Mesenchymal stem cell (in vitro differentiated cells and primary cell): Measurements from ENCODE around the gene RNF31.
A peak's percentile ranks its signal among the peaks of the same experiment; 100 is the strongest.

Experiments
- DNase-seq: peaks from one replicate; pipeline ENCODE4 v3.0.0-alpha.2; 2013
- H2AFZ ChIP-seq: one replicate; pipeline ENCODE4 v1.6.1; 2013; ENCODE audit warnings: low read depth, mild to moderate bottlenecking, control low read depth, inconsistent platforms, low read length, moderate library complexity
- H2AK5ac ChIP-seq: 2 replicates; pipeline ENCODE4 v1.6.1; 2013; ENCODE audit warnings: low read length, moderate library complexity, mild to moderate bottlenecking, inconsistent platforms; ENCODE audit not compliant: severe bottlenecking
- H2BK120ac ChIP-seq: one replicate; pipeline ENCODE4 v1.6.1; 2013; ENCODE audit warnings: low read depth, mild to moderate bottlenecking, inconsistent platforms, low read length, moderate library complexity
- H2BK12ac ChIP-seq, 2 experiments: one replicate each; pipeline ENCODE4 v1.6.1; 2013; ENCODE audit warnings: inconsistent platforms in 2 of 2, low read length in 2 of 2, mild to moderate bottlenecking in 2 of 2, moderate library complexity in 2 of 2, control low read depth in 1 of 2
- H2BK15ac ChIP-seq: one replicate; pipeline ENCODE4 v1.6.1; 2013; ENCODE audit warnings: mild to moderate bottlenecking, low read depth, inconsistent platforms; ENCODE audit not compliant: poor library complexity, severe bottlenecking
- H2BK5ac ChIP-seq: 2 replicates; pipeline ENCODE4 v1.6.1; 2013; ENCODE audit warnings: low read depth, mild to moderate bottlenecking, low read length, control low read depth, inconsistent platforms; ENCODE audit not compliant: poor library complexity, severe bottlenecking
- H3K14ac ChIP-seq, 2 experiments: one replicate each; pipeline ENCODE4 v1.6.1; 2013; ENCODE audit warnings: inconsistent platforms in 2 of 2, low read length in 2 of 2, control low read depth in 1 of 2, mild to moderate bottlenecking in 1 of 2, moderate library complexity in 1 of 2
- H3K18ac ChIP-seq, 2 experiments: one replicate each; pipeline ENCODE4 v1.6.1; 2013; ENCODE audit warnings: inconsistent platforms in 2 of 2, low read length in 2 of 2, control low read depth in 1 of 2, low read depth in 1 of 2, mild to moderate bottlenecking in 1 of 2
- H3K23ac ChIP-seq, 2 experiments: one replicate each; pipeline ENCODE4 v1.6.1; 2013; ENCODE audit warnings: inconsistent platforms in 2 of 2, low read length in 2 of 2, mild to moderate bottlenecking in 2 of 2, moderate library complexity in 2 of 2, control low read depth in 1 of 2
- H3K27ac ChIP-seq: 2 replicates; pipeline ENCODE4 v1.5.1; 2013; ENCODE audit warnings: mild to moderate bottlenecking, moderate library complexity, low read length, control low read depth, inconsistent platforms; ENCODE audit not compliant: poor library complexity, severe bottlenecking
- H3K27me3 ChIP-seq, 2 experiments: 2 replicates each; pipeline versions ENCODE4 v1.6.1 to v1.7.0; 2013; ENCODE audit warnings: low read length in 2 of 2, mild to moderate bottlenecking in 2 of 2, moderate library complexity in 2 of 2, control low read depth in 1 of 2, inconsistent platforms in 1 of 2; ENCODE audit not compliant: control insufficient read depth in 1 of 2, insufficient read depth in 1 of 2
- H3K36me3 ChIP-seq, 2 experiments: 2 replicates each; pipeline versions ENCODE4 v1.6.1 to v1.7.0; 2013; ENCODE audit warnings: low read length in 2 of 2, control low read depth in 1 of 2, inconsistent platforms in 1 of 2, low read depth in 1 of 2, mild to moderate bottlenecking in 1 of 2; ENCODE audit not compliant: insufficient read depth in 2 of 2, control insufficient read depth in 1 of 2
- H3K4ac ChIP-seq, 2 experiments: one replicate each; pipeline ENCODE4 v1.6.1; 2013; ENCODE audit warnings: inconsistent platforms in 2 of 2, low read length in 2 of 2, mild to moderate bottlenecking in 2 of 2, moderate library complexity in 2 of 2, control low read depth in 1 of 2, low read depth in 1 of 2
- H3K4me1 ChIP-seq: 2 replicates; pipeline ENCODE4 v1.6.1; 2013; ENCODE audit warnings: low read depth, low read length, control low read depth; ENCODE audit not compliant: control insufficient read depth, insufficient read depth
- H3K4me2 ChIP-seq: 2 replicates; pipeline ENCODE4 v1.6.1; 2013; ENCODE audit warnings: low read length, mild to moderate bottlenecking, inconsistent platforms; ENCODE audit not compliant: poor library complexity, severe bottlenecking
- H3K4me3 ChIP-seq, 2 experiments: 2 replicates each; pipeline versions ENCODE4 v1.5.1 to v1.7.0; 2013; ENCODE audit warnings: low read length in 2 of 2, mild to moderate bottlenecking in 2 of 2, control low read depth in 1 of 2, low read depth in 1 of 2; ENCODE audit not compliant: insufficient read depth in 1 of 2
- H3K79me1 ChIP-seq: replicated peaks from 2 replicates; pipeline ENCODE4 v1.6.1; 2013; ENCODE audit warnings: mild to moderate bottlenecking, control low read depth, low read length, inconsistent platforms; ENCODE audit not compliant: poor library complexity, severe bottlenecking
- H3K9ac ChIP-seq: 2 replicates; pipeline ENCODE4 v1.7.0; 2013; ENCODE audit warnings: mild to moderate bottlenecking, low read length, moderate library complexity
- H3K9me3 ChIP-seq: 2 replicates; pipeline ENCODE4 v1.7.0; 2013; ENCODE audit warnings: mild to moderate bottlenecking, low read length; ENCODE audit not compliant: control insufficient read depth
- H4K8ac ChIP-seq: one replicate; pipeline ENCODE4 v1.6.1; 2013; ENCODE audit warnings: inconsistent platforms, mild to moderate bottlenecking, low read length, moderate library complexity
- H4K91ac ChIP-seq: one replicate; pipeline ENCODE4 v1.6.1; 2013; ENCODE audit warnings: mild to moderate bottlenecking, low read length, inconsistent platforms
- WGBS: methylation state at CpG from one replicate; pipeline ENCODE4 v1.1.7; 2013; ENCODE audit warnings: mixed read lengths; 5-methylcytosine and 5-hydroxymethylcytosine counted together

RNF31 gene

GRCh38 chr14:24138396-24139271 lies 8.7 kb upstream of the RNF31 start:
- Histone ChIP-seq H3K18ac (no peak overlapping the region), H3K4me3 (no peak overlapping the region), H2BK12ac (no peak overlapping the region), H3K14ac (no peak overlapping the region), H3K4me1 (peaks cover 23% of the 10 kb centered on the region), H3K4me2 (no peak overlapping the region), H3K36me3 (peaks cover 24 to 38% of the 10 kb centered on the region in 2 experiments), H3K4ac (no peak overlapping the region), H2BK15ac (no peak overlapping the region), H2BK120ac (no peak overlapping the region), H3K23ac (peak overlapping the region in 1 of 2 experiments; percentile 2), H3K9me3 (no peaks in the 10 kb centered on the region), H3K27me3 (no peaks in the 10 kb centered on the region), H3K9ac (no peak overlapping the region), H2BK5ac (no peak overlapping the region), H3K79me1 (peaks cover 34% of the 10 kb centered on the region), H3K27ac (no peak overlapping the region), H2AFZ (no peak overlapping the region), H2AK5ac (peak overlapping the region; percentile 22), H4K91ac (no peak overlapping the region), H4K8ac (no peak overlapping the region)
- 88% methylated on average over 13 of the region's 13 CpGs for WGBS
- DNase-seq: no peak

GRCh38 chr14:24139272-24139934 lies 7.9 kb upstream of the RNF31 start:
- Histone ChIP-seq H3K14ac (no peak overlapping the region), H3K36me3 (peaks cover 30 to 45% of the 10 kb centered on the region in 2 experiments), H2AFZ (no peak overlapping the region), H3K4me1 (peaks cover 23% of the 10 kb centered on the region), H3K23ac (peak overlapping the region in 1 of 2 experiments; percentile 80), H2BK5ac (no peak overlapping the region), H2BK15ac (no peak overlapping the region), H3K9ac (peak overlapping the region; percentile 32), H3K27me3 (no peaks in the 10 kb centered on the region), H2BK120ac (no peak overlapping the region), H3K27ac (no peak overlapping the region), H3K79me1 (peaks cover 39% of the 10 kb centered on the region), H4K8ac (no peak overlapping the region), H3K9me3 (no peaks in the 10 kb centered on the region), H3K4me2 (peak overlapping the region; percentile 21), H3K4ac (no peak overlapping the region), H2BK12ac (peak overlapping the region in 1 of 2 experiments; percentile 40), H3K18ac (no peak overlapping the region), H2AK5ac (peak overlapping the region; percentile 22), H3K4me3 (peak overlapping the region in 1 of 2 experiments; percentile 94), H4K91ac (no peak overlapping the region)
- DNase-seq: no peak
- 99% methylated on average over 6 of the region's 9 CpGs for WGBS

- Histone ChIP-seq H2BK5ac (peak within 1 kb of the TSS; percentile 57), H3K27ac (peak within 1 kb of the TSS; percentile 95), H3K14ac (peak within 1 kb of the TSS in 1 of 2 experiments; percentile 98), H2BK12ac (peak within 1 kb of the TSS; percentile 35 to 68), H2AFZ (peak within 1 kb of the TSS; percentile 76), H2AK5ac (no peak within 1 kb of the TSS), H3K4me1 (peaks cover 23% of the 10 kb centered on the region), H4K8ac (peak within 1 kb of the TSS; percentile 92), H3K79me1 (peaks cover 40% of the 10 kb centered on the region), H3K4me2 (peak within 1 kb of the TSS; percentile 80), H4K91ac (peak within 1 kb of the TSS; percentile 40), H3K4me3 (peak within 1 kb of the TSS; percentile 68 to 94), H3K18ac (peak within 1 kb of the TSS; percentile 24 to 96), H2BK15ac (no peak within 1 kb of the TSS), H3K9me3 (no peaks in the 10 kb centered on the region), H2BK120ac (no peak within 1 kb of the TSS), H3K9ac (peak within 1 kb of the TSS; percentile 92), H3K27me3 (no peaks in the 10 kb centered on the region), H3K36me3 (peaks cover 32 to 52% of the 10 kb centered on the region in 2 experiments), H3K23ac (no peak within 1 kb of the TSS), H3K4ac (peak within 1 kb of the TSS in 1 of 2 experiments; percentile 80)
- WGBS: under 1% methylated on average over 64 of the region's 65 CpGs
- peak; percentile 99 for DNase-seq
These were observed 6.0 kb upstream of the RNF31 start, which contains the start of gene EMC9 for GRCh38 chr14:24141097-24141880. TSS of gene EMC9 (minus strand) at chr14:24141591. CDS start at chr14:24141304, 287 bp downstream.
